Astrocyte (in vitro differentiated cells and primary cell): ENCODE measurements around the gene FOXJ3. TPM values are rescaled to one million over a fixed set of nuclear protein-coding genes. Genes with fewer than 3 reads are reported as not detected.

Source experiments
- DNase-seq: peaks from one replicate; pipeline ENCODE4 v3.0.0-alpha.2; 2010; ENCODE audit warnings: low read depth
- FAIRE-seq: peaks from 2 replicates; lab custom pipeline; 2011; peaks lifted over from hg19 to GRCh38; lab: Jason Lieb, UNC
- H2AFZ ChIP-seq: 2 replicates; pipeline ENCODE4 v1.6.0; 2012; ENCODE audit warnings: low read depth, low read length, inconsistent platforms
- H3K27ac ChIP-seq: 2 replicates; pipeline ENCODE4 v1.5.1; 2011; ENCODE audit warnings: low read depth, low read length, inconsistent platforms
- H3K27me3 ChIP-seq: 2 replicates; pipeline ENCODE4 v1.6.0; 2011; ENCODE audit warnings: low read length, inconsistent platforms; ENCODE audit not compliant: insufficient read depth
- H3K36me3 ChIP-seq: 2 replicates; pipeline ENCODE4 v1.5.1; 2011; ENCODE audit warnings: low read length, inconsistent platforms; ENCODE audit not compliant: insufficient read depth
- H3K4me1 ChIP-seq: 2 replicates; pipeline ENCODE4 v1.5.1; 2011; ENCODE audit warnings: low read length, inconsistent platforms; ENCODE audit not compliant: insufficient read depth
- H3K4me2 ChIP-seq: 2 replicates; pipeline ENCODE4 v1.6.0; 2012; ENCODE audit warnings: low read length, inconsistent platforms
- H3K4me3 ChIP-seq: 2 replicates; pipeline ENCODE4 v1.5.1; 2011; ENCODE audit warnings: low read depth, mild to moderate bottlenecking, low read length, inconsistent platforms; ENCODE audit not compliant: insufficient read depth
- H3K79me2 ChIP-seq: 2 replicates; pipeline ENCODE4 v1.6.0; 2012; ENCODE audit warnings: mild to moderate bottlenecking, low read length, inconsistent platforms; ENCODE audit not compliant: insufficient read depth
- H3K9ac ChIP-seq: 2 replicates; pipeline ENCODE4 v1.6.0; 2012; ENCODE audit warnings: mild to moderate bottlenecking, low read length, inconsistent platforms
- H3K9me3 ChIP-seq: 2 replicates; pipeline ENCODE4 v1.5.1; 2012; ENCODE audit warnings: low read depth, mild to moderate bottlenecking, low read length, inconsistent platforms; ENCODE audit not compliant: insufficient read depth
- H4K20me1 ChIP-seq: 2 replicates; pipeline ENCODE4 v1.6.0; 2012; ENCODE audit warnings: low read length, inconsistent platforms; ENCODE audit not compliant: insufficient read depth
- H3K27ac Mint-ChIP-seq: one replicate; pipeline ENCODE4 v1.8.0; 2021; ENCODE audit warnings: mild to moderate bottlenecking, mixed read lengths; ENCODE audit not compliant: unreplicated experiment
- H3K27me3 Mint-ChIP-seq: one replicate; pipeline ENCODE4 v1.8.0; 2021; ENCODE audit warnings: low read depth, mixed read lengths; ENCODE audit not compliant: unreplicated experiment
- H3K36me3 Mint-ChIP-seq: one replicate; pipeline ENCODE4 v1.8.0; 2021; ENCODE audit warnings: low read depth, mixed read lengths; ENCODE audit not compliant: unreplicated experiment
- H3K4me1 Mint-ChIP-seq: one replicate; pipeline ENCODE4 v1.8.0; 2021; ENCODE audit warnings: low read depth, mixed read lengths; ENCODE audit not compliant: unreplicated experiment
- H3K4me3 Mint-ChIP-seq: one replicate; pipeline ENCODE4 v1.8.0; 2021; ENCODE audit warnings: mild to moderate bottlenecking, moderate library complexity, mixed read lengths; ENCODE audit not compliant: unreplicated experiment
- H3K9me3 Mint-ChIP-seq: one replicate; pipeline ENCODE4 v1.8.0; 2021; ENCODE audit warnings: mild to moderate bottlenecking, mixed read lengths; ENCODE audit not compliant: unreplicated experiment
- EZH2 ChIP-seq: IDR thresholded peaks from 2 replicates; pipeline ENCODE4 v1.6.1; 2012; ENCODE audit warnings: mild to moderate bottlenecking, low read length, inconsistent platforms; ENCODE audit not compliant: insufficient read depth
- total RNA-seq: library from RNA; stranded (reverse); gene quantifications from 2 replicates; pipeline ENCODE4 v1.2.1, GENCODE V29; 2021
- TF ChIP-seq, protein P1 (sequence below): IDR thresholded peaks from 2 replicates; pipeline ENCODE4 v1.5.1; 2011; ENCODE audit warnings: low read depth, mild to moderate bottlenecking, inconsistent platforms, low read length, moderate library complexity; ENCODE audit not compliant: insufficient read depth

The FOXJ3 gene
- total RNA-seq, 1 donor from 2014 or later = 41.9 TPM

DNA sequence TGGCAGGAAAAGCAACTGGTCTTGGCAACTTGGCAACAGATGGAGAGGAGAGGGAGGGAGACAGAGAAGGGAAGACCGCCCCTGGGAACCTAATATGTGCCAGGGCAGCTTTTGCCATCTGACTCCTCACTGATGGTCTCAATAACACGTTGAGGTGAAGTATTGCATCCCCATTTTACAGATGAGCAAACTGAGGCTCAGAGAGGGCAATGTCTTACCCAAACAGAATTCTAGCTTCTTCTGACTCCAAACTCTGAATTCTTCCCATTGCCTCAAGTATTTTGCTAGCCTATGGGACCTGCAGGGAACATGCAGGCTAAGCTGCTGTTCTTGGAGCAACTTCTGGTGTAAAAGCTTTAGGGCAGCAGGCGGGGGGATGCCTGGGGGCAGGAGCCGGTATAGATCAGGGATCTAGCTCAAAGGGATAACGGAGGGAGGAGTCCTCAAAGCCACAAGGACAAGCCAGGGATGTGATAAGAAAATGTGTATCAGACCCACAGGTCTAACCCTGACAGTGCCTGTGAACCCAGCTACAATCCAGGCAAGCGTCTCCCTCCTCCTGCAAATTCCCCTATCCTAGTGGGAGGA is 163.3 kb downstream of the FOXJ3 start:
- Histone ChIP-seq H4K20me1 (peaks cover 13% of the 10 kb centered on the region), H3K9ac (no peak overlapping the region), H3K4me3 (no peak overlapping the region), H3K79me2 (no peaks in the 10 kb centered on the region), H3K36me3 (no peaks in the 10 kb centered on the region), H3K9me3 (no peaks in the 10 kb centered on the region), H3K4me1 (no peaks in the 10 kb centered on the region), H3K27ac (no peak overlapping the region), H3K4me2 (no peak overlapping the region), H3K27me3 (no peaks in the 10 kb centered on the region), H2AFZ (no peak overlapping the region)
- Mint-ChIP-seq H3K4me1 (peaks cover 24% of the 10 kb centered on the region), H3K36me3 (peaks cover 4% of the 10 kb centered on the region), H3K27ac (peak overlapping the region; percentile 2), H3K4me3 (peak overlapping the region; percentile 50), H3K9me3 (no peaks in the 10 kb centered on the region), H3K27me3 (no peaks in the 10 kb centered on the region)
- TF ChIP-seq, protein P1, sequence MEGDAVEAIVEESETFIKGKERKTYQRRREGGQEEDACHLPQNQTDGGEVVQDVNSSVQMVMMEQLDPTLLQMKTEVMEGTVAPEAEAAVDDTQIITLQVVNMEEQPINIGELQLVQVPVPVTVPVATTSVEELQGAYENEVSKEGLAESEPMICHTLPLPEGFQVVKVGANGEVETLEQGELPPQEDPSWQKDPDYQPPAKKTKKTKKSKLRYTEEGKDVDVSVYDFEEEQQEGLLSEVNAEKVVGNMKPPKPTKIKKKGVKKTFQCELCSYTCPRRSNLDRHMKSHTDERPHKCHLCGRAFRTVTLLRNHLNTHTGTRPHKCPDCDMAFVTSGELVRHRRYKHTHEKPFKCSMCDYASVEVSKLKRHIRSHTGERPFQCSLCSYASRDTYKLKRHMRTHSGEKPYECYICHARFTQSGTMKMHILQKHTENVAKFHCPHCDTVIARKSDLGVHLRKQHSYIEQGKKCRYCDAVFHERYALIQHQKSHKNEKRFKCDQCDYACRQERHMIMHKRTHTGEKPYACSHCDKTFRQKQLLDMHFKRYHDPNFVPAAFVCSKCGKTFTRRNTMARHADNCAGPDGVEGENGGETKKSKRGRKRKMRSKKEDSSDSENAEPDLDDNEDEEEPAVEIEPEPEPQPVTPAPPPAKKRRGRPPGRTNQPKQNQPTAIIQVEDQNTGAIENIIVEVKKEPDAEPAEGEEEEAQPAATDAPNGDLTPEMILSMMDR = no peak
- no peak for TF ChIP-seq EZH2
- DNase-seq (no peak), FAIRE-seq (no peak)

DNA sequence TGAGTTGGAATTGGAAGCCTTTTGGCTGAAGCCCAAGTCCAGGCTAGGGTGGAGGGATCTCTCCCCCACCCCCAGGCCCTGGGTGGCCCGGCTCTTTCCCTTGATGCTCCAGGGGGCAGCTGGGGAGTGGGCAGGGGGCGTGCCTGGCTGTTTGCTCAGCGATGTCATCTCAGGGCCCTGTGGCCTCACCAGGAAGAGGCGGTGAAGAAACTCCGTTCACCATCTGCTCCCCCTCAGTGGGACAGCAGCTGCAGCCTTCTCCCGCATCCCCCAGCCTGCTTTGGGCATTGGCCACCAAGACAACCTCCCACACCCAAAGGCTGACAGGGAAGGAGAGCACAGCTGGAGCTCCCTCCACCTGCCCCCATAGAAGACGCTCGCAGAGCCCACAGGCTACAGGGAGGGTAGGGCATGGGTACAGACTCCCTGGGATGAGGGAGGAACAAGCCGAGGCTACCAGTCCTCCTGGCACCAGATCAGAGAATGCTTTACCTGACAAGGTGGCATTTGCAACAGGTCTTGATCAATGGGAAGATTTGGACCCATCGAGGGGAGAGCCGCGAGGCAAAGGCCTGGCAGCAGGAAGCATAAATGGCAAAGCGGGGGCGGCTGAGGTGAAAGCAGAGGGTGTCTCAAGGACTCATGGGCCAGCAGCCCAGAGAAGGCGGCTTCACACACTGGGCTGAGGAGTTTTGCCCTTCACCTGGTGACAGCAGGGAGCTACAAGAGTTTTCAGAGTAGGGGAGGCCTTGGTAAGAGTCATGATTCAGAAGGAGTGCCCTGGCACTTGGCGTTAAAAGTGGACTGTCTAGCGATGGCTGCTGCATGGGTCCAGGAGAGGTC is 164.0 kb downstream of the FOXJ3 start:
- Histone ChIP-seq H3K4me3 (no peak overlapping the region), H3K79me2 (no peaks in the 10 kb centered on the region), H3K4me1 (peaks cover under 1% of the 10 kb centered on the region), H3K9me3 (no peaks in the 10 kb centered on the region), H3K9ac (no peak overlapping the region), H3K36me3 (no peaks in the 10 kb centered on the region), H3K4me2 (no peak overlapping the region), H3K27ac (no peak overlapping the region), H4K20me1 (peaks cover 13% of the 10 kb centered on the region), H2AFZ (no peak overlapping the region), H3K27me3 (no peaks in the 10 kb centered on the region)
- peak overlapping the region; percentile 6 for H3K27ac Mint-ChIP-seq
- no peaks in the 10 kb centered on the region for H3K27me3 Mint-ChIP-seq
- FAIRE-seq = no peak
- peaks cover 28% of the 10 kb centered on the region for H3K4me1 Mint-ChIP-seq
- H3K9me3 Mint-ChIP-seq = no peaks in the 10 kb centered on the region
- TF ChIP-seq EZH2 = no peak
- H3K4me3 Mint-ChIP-seq = no peak overlapping the region
- H3K36me3 Mint-ChIP-seq = peaks cover 4% of the 10 kb centered on the region
- no peak for DNase-seq

DNA sequence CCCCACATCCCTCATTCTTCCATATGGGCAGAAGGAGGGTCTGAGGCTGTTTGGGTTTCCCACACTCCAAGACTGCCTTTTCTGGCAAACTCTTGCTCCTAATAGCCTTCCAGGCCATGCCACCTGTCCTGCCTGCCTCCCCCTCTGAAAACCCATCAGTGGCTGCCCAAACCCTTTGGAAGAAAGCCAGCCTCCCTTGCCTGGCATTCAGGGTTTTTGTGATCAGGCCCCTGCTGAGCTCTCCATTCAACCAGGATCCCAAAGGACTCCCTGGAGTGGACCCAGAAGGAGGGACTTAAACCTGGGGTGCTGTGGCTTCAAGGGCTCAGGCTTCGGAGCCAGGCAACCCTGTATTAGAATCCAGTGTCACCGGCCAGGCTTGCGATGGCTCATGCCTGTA is 166.3 kb downstream of the FOXJ3 start:
- DNase-seq = no peak
- Mint-ChIP-seq H3K36me3 (peaks cover 4% of the 10 kb centered on the region), H3K27ac (no peak overlapping the region), H3K27me3 (no peaks in the 10 kb centered on the region), H3K4me1 (peaks cover 34% of the 10 kb centered on the region), H3K4me3 (no peak overlapping the region), H3K9me3 (no peaks in the 10 kb centered on the region)
- Histone ChIP-seq H4K20me1 (peaks cover 5% of the 10 kb centered on the region), H2AFZ (no peak overlapping the region), H3K4me1 (peaks cover 5% of the 10 kb centered on the region), H3K9ac (no peak overlapping the region), H3K79me2 (no peaks in the 10 kb centered on the region), H3K27me3 (no peaks in the 10 kb centered on the region), H3K9me3 (no peaks in the 10 kb centered on the region), H3K36me3 (no peaks in the 10 kb centered on the region), H3K4me2 (no peak overlapping the region), H3K27ac (no peak overlapping the region), H3K4me3 (no peak overlapping the region)
- TF ChIP-seq, protein P1 = no peak
- TF ChIP-seq EZH2 = no peak
- FAIRE-seq = no peak
